Activated naive CD8-positive, alpha-beta T cell treated with anti-CD3 and anti-CD28 coated beads, Interleukin-2, amount 10 ng/mL, durations not matched to agents 7 days and 5 days (primary cell): ENCODE data around the gene HIRA. TPM values are rescaled to one million over a fixed set of nuclear protein-coding genes. Genes with fewer than 3 reads are reported as not detected.
A peak's percentile ranks its signal among the peaks of the same experiment; 100 is the strongest.

ENCODE experiments used
- ATAC-seq: fragments of 150-1000 bp; cut with Tn5 transposase; one replicate; pipeline ENCODE4 v1.10.0; 2021; ENCODE audit warnings: low read depth, moderate library complexity
- POLR2A ChIA-PET: fragments of 350-600 bp; sonication (Branson Sonifier 250); formaldehyde crosslinking; loops from one replicate; lab custom pipeline; 2021; ENCODE audit warnings: antibody characterized with exemption; lab: Charles Lee
- DNase-seq: peaks from one replicate; pipeline ENCODE4 v3.0.0; 2021
- H3K27ac Mint-ChIP-seq: one replicate; pipeline ENCODE4 v1.8.0; 2022; ENCODE audit warnings: mild to moderate bottlenecking, mixed read lengths
- H3K27me3 Mint-ChIP-seq: one replicate; pipeline ENCODE4 v1.8.0; 2022; ENCODE audit warnings: mild to moderate bottlenecking, moderate library complexity, mixed read lengths
- H3K36me3 Mint-ChIP-seq: one replicate; pipeline ENCODE4 v1.8.0; 2021; ENCODE audit warnings: mild to moderate bottlenecking, mixed read lengths
- H3K4me1 Mint-ChIP-seq: one replicate; pipeline ENCODE4 v1.8.0; 2021; ENCODE audit warnings: mixed read lengths
- H3K4me3 Mint-ChIP-seq: one replicate; pipeline ENCODE4 v1.8.0; 2022; ENCODE audit warnings: mild to moderate bottlenecking, moderate library complexity, mixed read lengths
- H3K9me3 Mint-ChIP-seq: one replicate; pipeline ENCODE4 v1.8.0; 2021; ENCODE audit warnings: mixed read lengths
- total RNA-seq, 2 experiments: library from RNA; stranded (reverse); gene quantifications; one replicate each; pipeline ENCODE4 v1.2.3, GENCODE V29; 2021

HIRA gene
- total RNA-seq, result 10 to 100 TPM; 37.8 to 42.7 TPM

- peaks cover 28% of the 10 kb centered on the region for H3K4me1 Mint-ChIP-seq
These were observed at the start of gene HIRA for GRCh38 chr22:19431649-19432132. TSS of gene HIRA (minus strand) at chr22:19431733. CDS start at chr22:19431476, 257 bp downstream.

GRCh38 chr22:19480789-19481188 is 49.3 kb upstream of the HIRA start:
- Mint-ChIP-seq H3K9me3 (no peaks in the 10 kb centered on the region), H3K4me3 (peak overlapping the region; percentile 100), H3K36me3 (peaks cover 18% of the 10 kb centered on the region), H3K27ac (no peak overlapping the region), H3K27me3 (no peaks in the 10 kb centered on the region), H3K4me1 (peaks cover 31% of the 10 kb centered on the region)
- no peak for DNase-seq
- POLR2A ChIA-PET, result interaction anchor here (0.6 to 1.6 kb wide), 3 partner anchors 60 to 336 kb away, joined by 3 to 4 read pairs (median 4); partner anchors contain the start of genes ESS2 and SLC25A1
- no peak for ATAC-seq

More at GRCh38 chr22:19431649-19432132, at the start of gene HIRA:
- POLR2A ChIA-PET, result interaction anchor here (0.6 to 6.9 kb wide), 8 partner anchors 10 to 317 kb away, joined by 3 to 70 read pairs (median 4); partner anchors contain the start of genes C22orf39, CDC45, CLTCL1 and UFD1
- peak within 1 kb of the TSS; percentile 93 for H3K4me3 Mint-ChIP-seq
- DNase-seq (peak; percentile 95), ATAC-seq (peak; percentile 47)
- peak within 1 kb of the TSS; percentile 95 for H3K27ac Mint-ChIP-seq
- H3K27me3 Mint-ChIP-seq, result no peaks in the 10 kb centered on the region
- no peaks in the 10 kb centered on the region for H3K9me3 Mint-ChIP-seq
- peaks cover 13% of the 10 kb centered on the region for H3K36me3 Mint-ChIP-seq

- Mint-ChIP-seq H3K4me3 (peak overlapping the region; percentile 100), H3K27me3 (no peaks in the 10 kb centered on the region), H3K36me3 (peaks cover 17% of the 10 kb centered on the region), H3K4me1 (peaks cover 35% of the 10 kb centered on the region), H3K9me3 (no peaks in the 10 kb centered on the region), H3K27ac (peak overlapping the region; percentile 97)
- no peak for DNase-seq
- ATAC-seq, result no peak
- POLR2A ChIA-PET, result interaction anchor here (0.6 to 2.3 kb wide), 9 partner anchors 32 to 336 kb away, joined by 3 to 16 read pairs (median 4); partner anchors contain the start of genes C22orf39, ESS2, HIRA and MRPL40
These were observed 48.6 kb upstream of the HIRA start for GRCh38 chr22:19480173-19480568.

GRCh38 chr22:19479355-19480172 is 48.0 kb upstream of the HIRA start, which contains the start of gene CDC45:
TSS of gene CDC45 (plus strand) at chr22:19479920. CDS start at chr22:19479969, 49 bp downstream.
- H3K4me1 Mint-ChIP-seq, result peaks cover 35% of the 10 kb centered on the region
- peak within 1 kb of the TSS; percentile 100 for H3K4me3 Mint-ChIP-seq
- peak; percentile 84 for DNase-seq
- POLR2A ChIA-PET, result interaction anchor here (0.6 to 2.3 kb wide), 14 partner anchors 26 to 1875 kb away, joined by 3 to 16 read pairs (median 3); partner anchors contain the start of genes C22orf39, ESS2, HIRA and MRPL40
- H3K9me3 Mint-ChIP-seq, result no peaks in the 10 kb centered on the region
- H3K27me3 Mint-ChIP-seq, result no peaks in the 10 kb centered on the region
- H3K36me3 Mint-ChIP-seq, result peaks cover 11% of the 10 kb centered on the region
- peak within 1 kb of the TSS; percentile 97 for H3K27ac Mint-ChIP-seq
- peak; percentile 94 for ATAC-seq

- no peaks in the 10 kb centered on the region for H3K9me3 Mint-ChIP-seq
These were observed 47.4 kb upstream of the HIRA start, which contains the start of gene UFD1 for GRCh38 chr22:19478901-19479354. TSS of gene UFD1 (minus strand) at chr22:19479193. CDS start at chr22:19479085, 108 bp downstream.

GRCh38 chr22:19478045-19478900 is 46.7 kb upstream of the HIRA start:
- H3K27me3 Mint-ChIP-seq, result no peaks in the 10 kb centered on the region
- no peaks in the 10 kb centered on the region for H3K9me3 Mint-ChIP-seq
- H3K4me1 Mint-ChIP-seq, result peaks cover 38% of the 10 kb centered on the region
- peaks cover 6% of the 10 kb centered on the region for H3K36me3 Mint-ChIP-seq
- DNase-seq (no peak), ATAC-seq (no peak)
- POLR2A ChIA-PET, result interaction anchor here (0.6 to 2.3 kb wide), 6 partner anchors 28 to 334 kb away, joined by 3 to 16 read pairs (median 4); partner anchors contain the start of genes C22orf39, ESS2, HIRA and MRPL40
- H3K27ac Mint-ChIP-seq, result peak overlapping the region; percentile 77
- peak overlapping the region; percentile 93 for H3K4me3 Mint-ChIP-seq

More at GRCh38 chr22:19478901-19479354, 47.4 kb upstream of the HIRA start, which contains the start of gene UFD1:
- Mint-ChIP-seq H3K4me3 (peak within 1 kb of the TSS; percentile 100), H3K4me1 (peaks cover 36% of the 10 kb centered on the region), H3K27ac (peak within 1 kb of the TSS; percentile 97), H3K36me3 (peaks cover 9% of the 10 kb centered on the region), H3K27me3 (no peaks in the 10 kb centered on the region)
- DNase-seq, result peak; percentile 86
- peak; percentile 44 for ATAC-seq
- POLR2A ChIA-PET, result interaction anchor here (0.6 to 2.3 kb wide), 15 partner anchors 27 to 1874 kb away, joined by 3 to 16 read pairs (median 4); partner anchors contain the start of genes C22orf39, ESS2, HIRA and MRPL40

GRCh38 chr22:19477321-19478044 is 46.0 kb upstream of the HIRA start:
- Mint-ChIP-seq H3K27me3 (no peaks in the 10 kb centered on the region), H3K27ac (peak overlapping the region; percentile 77), H3K4me3 (peak overlapping the region; percentile 93), H3K36me3 (peaks cover 3% of the 10 kb centered on the region), H3K4me1 (peaks cover 35% of the 10 kb centered on the region), H3K9me3 (no peaks in the 10 kb centered on the region)
- ATAC-seq (no peak), DNase-seq (no peak)
- POLR2A ChIA-PET, result interaction anchor here (1.0 to 1.6 kb wide), 4 partner anchors 30 to 333 kb away, joined by 4 to 5 read pairs (median 4); partner anchors contain the start of genes C22orf39 and ESS2

GRCh38 chr22:19476023-19476422 is 44.5 kb upstream of the HIRA start:
- no peak for DNase-seq
- no peak for ATAC-seq
- H3K9me3 Mint-ChIP-seq, result no peaks in the 10 kb centered on the region
- peaks cover 6% of the 10 kb centered on the region for H3K36me3 Mint-ChIP-seq
- POLR2A ChIA-PET, result interaction anchor here (0.7 kb wide), 1 partner anchor 331 kb away, joined by 3 read pairs; no protein-coding TSS in a partner anchor
- H3K4me1 Mint-ChIP-seq, result peaks cover 35% of the 10 kb centered on the region
- no peak overlapping the region for H3K27ac Mint-ChIP-seq
- no peaks in the 10 kb centered on the region for H3K27me3 Mint-ChIP-seq
- no peak overlapping the region for H3K4me3 Mint-ChIP-seq

- peaks cover 24% of the 10 kb centered on the region for H3K4me1 Mint-ChIP-seq
- POLR2A ChIA-PET, result no interaction called here
- no peak overlapping the region for H3K4me3 Mint-ChIP-seq
These were observed 42.0 kb upstream of the HIRA start for GRCh38 chr22:19473578-19473977.

GRCh38 chr22:19472233-19472632 is 40.7 kb upstream of the HIRA start:
- Mint-ChIP-seq H3K27ac (no peak overlapping the region), H3K4me3 (no peak overlapping the region), H3K4me1 (peaks cover 15% of the 10 kb centered on the region), H3K36me3 (peaks cover 12% of the 10 kb centered on the region), H3K27me3 (no peaks in the 10 kb centered on the region), H3K9me3 (no peaks in the 10 kb centered on the region)
- no peak for DNase-seq
- ATAC-seq, result no peak
- POLR2A ChIA-PET, result no interaction called here

More at GRCh38 chr22:19473578-19473977, 42.0 kb upstream of the HIRA start:
- ATAC-seq (no peak), DNase-seq (no peak)
- H3K27me3 Mint-ChIP-seq, result no peaks in the 10 kb centered on the region
- H3K36me3 Mint-ChIP-seq, result peaks cover 12% of the 10 kb centered on the region
- no peaks in the 10 kb centered on the region for H3K9me3 Mint-ChIP-seq
- no peak overlapping the region for H3K27ac Mint-ChIP-seq

GRCh38 chr22:19471572-19471971 is 40.0 kb upstream of the HIRA start:
- ATAC-seq, result no peak
- Mint-ChIP-seq H3K4me1 (peaks cover 12% of the 10 kb centered on the region), H3K27ac (no peak overlapping the region), H3K27me3 (no peaks in the 10 kb centered on the region), H3K4me3 (no peak overlapping the region), H3K9me3 (no peaks in the 10 kb centered on the region), H3K36me3 (peaks cover 12% of the 10 kb centered on the region)
- POLR2A ChIA-PET, result no interaction called here
- DNase-seq, result no peak
